ENCODE results near the gene ACSBG1.
"Not testable (repeated sequence)": the region's sequence is repeated elsewhere in the genome, so short reads cannot be mapped to it uniquely, and the experiment has no call there.

The ACSBG1 gene

DNA sequence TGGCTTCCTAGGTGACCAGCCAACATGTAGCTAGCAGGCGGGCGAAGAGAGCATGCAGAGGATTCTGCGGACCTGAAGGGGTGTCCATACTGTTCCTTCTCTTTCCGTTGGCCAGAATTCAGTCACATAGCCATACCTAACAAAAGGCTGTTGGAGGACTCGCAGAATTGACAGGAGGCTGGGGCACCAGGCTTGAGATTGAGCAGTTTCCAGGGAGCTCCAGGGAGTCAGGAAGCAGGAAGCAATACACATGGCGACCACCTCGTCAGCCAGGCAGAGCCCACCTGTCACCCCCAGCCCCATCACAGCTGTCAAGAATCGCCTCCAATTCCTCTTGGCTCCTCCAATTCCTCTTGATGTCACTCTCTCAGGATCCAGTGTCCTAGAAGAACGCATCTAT is 16.8 kb upstream of the ACSBG1 start:
- no peak for DNase-seq (ENCODE audit: low read depth)

DNA sequence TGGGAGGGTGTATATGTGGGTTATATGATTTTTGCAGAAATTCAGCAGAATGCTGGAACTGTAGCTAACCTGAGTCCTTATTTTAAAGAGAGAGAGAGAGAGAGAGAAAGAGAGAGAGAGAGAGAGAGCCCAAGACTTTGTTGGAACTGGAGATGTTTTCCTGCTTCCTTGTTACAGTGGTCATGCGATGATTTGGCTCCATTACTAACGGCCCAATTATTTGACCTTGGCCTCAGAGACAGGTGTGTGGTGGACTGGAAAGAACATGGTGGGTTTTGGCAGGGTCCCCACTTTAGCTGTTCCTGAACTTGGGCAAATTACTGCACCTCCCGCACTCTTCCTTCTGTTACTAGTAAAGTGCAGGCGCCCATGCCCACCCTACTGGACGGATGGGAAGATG is 14.8 kb upstream of the ACSBG1 start:
- DNase-seq (ENCODE audit: low read depth), result no peak

DNA sequence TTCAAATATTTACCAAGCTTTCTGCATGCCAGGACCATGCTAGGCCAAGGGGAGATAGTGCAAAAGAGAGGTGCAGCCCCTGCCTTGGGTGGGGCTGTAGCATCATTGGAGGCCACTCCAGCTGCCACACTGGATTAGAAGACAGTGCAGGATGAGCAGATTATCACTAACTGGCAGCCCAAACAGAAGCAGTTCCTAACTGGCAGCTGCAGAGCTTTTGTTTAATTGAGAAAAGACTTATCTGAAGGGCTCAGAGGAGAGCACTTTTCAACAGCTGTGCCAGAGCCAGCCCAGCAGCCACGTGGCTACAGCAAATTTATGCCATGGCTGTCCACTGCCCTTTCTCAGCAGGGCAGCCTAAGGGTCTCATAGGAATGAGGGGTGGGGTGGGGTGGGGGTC is 13.5 kb upstream of the ACSBG1 start:
- DNase-seq (ENCODE audit: low read depth), result no peak

DNA sequence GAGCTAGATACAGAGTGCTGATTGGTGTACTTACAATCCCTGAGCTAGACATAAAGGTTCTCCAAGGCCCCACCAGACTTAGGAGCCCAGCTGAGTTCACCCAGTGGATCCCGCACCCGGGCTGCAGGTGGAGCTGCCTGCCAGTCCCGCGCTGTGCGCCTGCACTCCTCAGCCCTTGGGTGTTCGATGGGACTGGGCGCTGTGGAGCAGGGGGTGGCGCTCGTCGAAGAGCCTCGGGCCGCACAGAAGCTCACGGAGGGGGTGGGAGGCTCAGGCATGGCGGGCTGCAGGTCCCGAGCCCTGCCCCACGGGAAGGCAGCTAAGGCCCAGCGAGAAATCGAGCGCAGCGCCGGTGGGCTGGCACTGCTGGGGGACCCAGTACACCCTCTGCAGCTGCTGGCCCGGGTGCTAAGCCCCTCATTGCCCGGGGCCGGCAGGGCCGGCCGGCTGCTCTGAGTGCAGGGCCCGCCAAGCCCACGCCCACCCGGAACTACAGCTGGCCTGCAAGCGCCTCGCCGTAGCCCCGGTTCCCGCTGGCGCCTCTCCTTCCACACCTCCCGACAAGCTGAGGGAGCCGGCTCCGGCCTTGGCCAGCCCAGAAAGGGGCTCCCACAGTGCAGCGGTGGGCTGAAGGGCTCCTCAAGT is 11.7 kb upstream of the ACSBG1 start:
- not testable (repeated sequence) for DNase-seq (ENCODE audit: low read depth)

DNA sequence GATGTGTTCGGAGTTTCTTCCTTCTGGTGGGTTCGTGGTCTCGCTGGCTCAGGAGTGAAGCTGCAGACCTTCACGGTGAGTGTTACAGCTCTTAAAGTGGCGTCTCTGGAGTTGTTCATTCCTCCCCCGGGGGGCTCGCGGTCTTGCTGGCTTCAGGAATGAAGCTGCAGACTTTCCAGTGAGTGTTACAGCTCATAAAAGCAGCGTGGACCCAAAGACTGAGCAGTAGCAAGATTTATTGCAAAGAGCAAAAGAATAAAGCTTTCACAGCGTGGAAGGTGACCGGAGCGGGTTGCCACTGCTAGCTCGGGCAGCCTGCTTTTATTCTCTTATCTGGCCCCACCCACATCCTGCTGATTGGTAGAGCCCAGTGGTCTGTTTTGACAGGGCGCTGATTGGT is 11.0 kb upstream of the ACSBG1 start:
- not testable (repeated sequence) for DNase-seq (ENCODE audit: low read depth)

DNA sequence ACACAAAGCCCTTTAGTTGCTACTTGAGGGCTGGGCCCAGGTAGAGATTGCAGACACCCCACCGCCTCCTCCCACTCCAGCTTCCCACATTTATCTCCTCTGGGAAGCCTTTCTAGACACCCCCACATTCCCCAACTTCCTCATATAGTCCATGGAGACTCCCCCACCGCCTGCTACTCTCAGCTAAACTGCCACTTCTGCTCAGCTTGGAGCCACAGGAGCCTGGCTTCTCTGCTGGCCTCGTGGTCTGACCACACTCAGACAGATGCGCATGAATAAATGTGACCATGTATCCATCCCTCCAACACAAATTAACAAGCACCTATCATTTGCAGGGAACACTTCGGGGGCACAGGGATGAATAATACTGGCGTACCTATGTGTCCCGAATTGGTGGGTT is 10.5 kb upstream of the ACSBG1 start:
- no peak for DNase-seq (ENCODE audit: low read depth)

DNA sequence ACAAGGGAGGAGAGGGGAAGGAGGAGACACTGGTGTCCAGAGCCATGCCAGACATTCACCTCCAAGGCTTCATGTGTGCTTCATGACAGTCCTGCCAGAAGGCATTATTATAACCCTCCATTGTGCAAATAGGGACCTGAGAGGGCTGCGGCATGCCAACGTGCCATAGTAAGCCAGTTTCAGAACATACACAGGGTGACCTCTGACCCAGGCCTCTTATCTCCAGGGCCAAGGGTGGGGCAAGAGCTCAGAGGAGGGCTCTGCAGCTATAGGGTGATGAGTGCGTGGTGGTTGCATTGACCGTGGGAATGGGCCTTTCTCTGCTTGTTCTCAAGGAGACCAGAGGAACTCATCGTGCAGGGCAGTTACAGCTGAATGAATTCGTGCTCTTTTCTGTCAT is 9.7 kb upstream of the ACSBG1 start:
- no peak for DNase-seq (ENCODE audit: low read depth)

DNA sequence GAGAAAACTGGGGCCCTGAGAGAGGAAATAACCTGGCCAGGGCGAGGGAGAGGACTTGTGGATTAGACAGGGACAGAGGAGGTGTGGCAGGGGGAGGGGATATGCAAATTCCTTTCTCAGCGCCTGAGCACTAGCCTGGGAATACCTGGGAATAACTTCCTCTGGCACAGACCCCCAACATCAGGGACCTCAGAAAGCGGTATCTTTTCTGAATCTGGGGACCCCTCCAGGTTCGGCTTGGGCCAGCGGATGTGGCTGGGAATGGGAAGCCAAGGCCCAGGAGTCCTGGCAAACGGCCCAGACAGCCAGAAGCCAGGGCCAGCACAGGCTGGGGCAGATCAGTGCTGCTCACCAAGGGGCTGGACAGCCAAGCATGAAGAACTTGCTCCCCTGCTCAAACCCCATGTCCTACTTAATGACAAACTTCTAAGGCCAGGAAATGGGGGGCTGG is 9.2 kb upstream of the ACSBG1 start:
- no peak for DNase-seq (ENCODE audit: low read depth)

DNA sequence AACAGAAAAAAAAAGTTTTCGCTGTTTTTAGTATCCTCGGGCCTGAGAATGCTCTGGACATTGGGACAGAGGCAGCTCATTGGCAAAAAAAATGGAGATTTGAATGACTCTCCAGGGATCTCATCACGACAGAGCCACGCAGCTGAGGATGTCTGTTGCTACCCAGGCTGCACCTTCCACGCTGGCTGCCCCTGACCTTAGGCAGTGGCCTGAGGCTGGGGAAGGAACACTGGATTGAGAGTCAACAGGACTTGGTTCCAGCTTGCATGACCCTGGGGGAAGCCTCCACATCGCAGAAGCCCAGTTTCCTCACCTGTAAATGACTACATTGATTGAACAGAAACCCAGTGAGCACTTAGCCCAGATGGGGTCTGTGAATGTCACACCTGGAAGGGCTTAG is 8.7 kb upstream of the ACSBG1 start:
- no peak for DNase-seq (ENCODE audit: low read depth)

DNA sequence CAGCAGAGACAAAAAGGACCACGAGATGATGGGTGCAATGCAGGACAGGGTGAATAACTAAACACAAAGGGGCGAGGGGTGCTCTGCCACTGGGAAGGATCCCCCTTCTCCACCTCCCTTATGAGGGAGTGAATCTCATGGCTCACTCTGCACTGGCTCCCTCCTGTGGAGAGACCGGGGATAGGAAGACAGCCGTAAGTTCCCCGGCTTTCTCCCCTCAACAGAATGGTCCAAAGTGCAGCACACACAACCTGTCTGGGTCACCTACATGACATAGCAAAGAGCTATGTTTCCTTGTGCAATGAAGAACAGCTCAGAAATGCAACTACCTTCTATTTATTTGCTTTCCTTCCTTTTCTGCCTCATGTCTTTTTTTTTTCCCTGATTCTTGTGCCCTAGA is 7.8 kb upstream of the ACSBG1 start:
- no peak for DNase-seq (ENCODE audit: low read depth)

DNA sequence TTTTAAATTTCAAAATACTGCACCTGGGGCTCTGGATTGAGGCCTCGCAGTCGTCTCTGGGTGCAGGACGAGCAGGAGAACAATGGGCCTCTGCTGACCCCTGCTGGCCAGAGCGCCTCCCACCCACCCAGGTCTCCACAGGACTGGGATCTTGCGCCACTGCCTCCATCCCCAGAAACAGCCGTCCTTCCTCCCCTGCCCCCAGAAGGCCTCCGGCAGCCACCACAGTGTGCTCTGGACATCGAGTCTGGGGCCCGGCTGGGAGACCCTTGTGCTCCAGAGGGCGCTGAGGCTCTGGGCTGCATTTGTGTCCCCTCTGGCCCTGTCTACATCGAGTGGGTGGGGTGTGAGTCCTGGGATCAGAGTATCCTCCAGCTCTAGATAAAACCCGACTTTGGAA is 6.7 kb upstream of the ACSBG1 start:
- peak; percentile 59 for DNase-seq (ENCODE audit: low read depth)

DNA sequence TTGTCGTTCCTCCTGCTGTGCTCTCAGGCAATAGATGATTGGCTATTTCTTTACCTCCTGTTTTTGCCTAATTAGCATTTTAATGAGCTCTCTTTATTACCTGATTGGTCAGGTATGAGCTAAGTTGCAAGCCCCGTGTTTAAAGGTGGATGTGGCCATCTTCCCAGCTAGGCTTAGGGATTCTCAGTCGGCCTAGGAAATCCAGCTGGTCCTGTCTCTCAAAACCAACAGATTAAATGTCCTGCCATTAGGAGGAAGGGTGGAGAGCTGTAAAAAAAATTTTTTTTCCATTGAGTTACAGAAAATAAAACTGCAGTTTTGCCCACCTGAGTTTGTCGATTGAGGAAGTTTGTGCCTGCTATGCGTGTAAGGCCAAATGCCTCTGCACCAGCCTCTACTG is 5.4 kb upstream of the ACSBG1 start:
- DNase-seq (ENCODE audit: low read depth), result no peak

DNA sequence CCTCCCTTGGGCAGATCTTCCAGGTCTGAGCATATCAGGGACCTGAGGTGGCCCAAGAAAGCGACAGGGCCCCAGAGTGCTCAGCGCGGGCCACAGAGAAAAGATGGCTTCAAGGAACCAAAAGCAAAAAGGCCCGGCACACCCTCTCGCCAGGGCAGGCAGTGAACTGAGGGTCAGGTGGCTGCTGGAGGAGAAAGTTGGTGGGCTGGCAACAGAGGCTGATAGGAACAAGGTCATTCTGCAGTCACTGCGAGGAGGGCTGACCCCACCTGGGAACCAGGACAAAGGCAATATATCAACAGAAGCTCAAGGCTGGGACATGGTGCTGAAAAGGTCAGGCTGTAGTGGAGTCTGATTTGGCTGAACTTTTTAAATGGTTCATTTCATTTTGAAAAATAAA is 2.8 kb upstream of the ACSBG1 start:
- DNase-seq (ENCODE audit: low read depth), result no peak

DNA sequence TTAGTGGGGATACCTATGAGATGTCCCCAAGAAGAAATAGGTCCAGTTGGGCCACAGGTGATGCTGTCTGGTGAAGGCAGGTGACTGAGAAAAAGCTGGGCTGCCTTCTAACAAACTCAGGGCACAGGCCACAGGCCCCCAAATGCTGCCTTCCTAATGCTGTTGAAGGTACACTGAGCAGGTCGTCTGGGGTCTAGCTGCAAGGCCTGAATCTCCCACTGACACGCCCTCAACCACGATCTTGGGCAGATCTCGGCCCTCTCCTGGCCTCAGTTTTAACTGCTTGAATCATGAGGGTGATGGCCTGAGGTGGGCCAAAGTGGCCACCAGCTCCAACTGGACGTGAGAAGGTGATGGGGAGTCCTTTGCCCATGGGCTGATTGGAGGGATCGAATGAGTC is 2.1 kb upstream of the ACSBG1 start:
- no peak for DNase-seq (ENCODE audit: low read depth)

DNA sequence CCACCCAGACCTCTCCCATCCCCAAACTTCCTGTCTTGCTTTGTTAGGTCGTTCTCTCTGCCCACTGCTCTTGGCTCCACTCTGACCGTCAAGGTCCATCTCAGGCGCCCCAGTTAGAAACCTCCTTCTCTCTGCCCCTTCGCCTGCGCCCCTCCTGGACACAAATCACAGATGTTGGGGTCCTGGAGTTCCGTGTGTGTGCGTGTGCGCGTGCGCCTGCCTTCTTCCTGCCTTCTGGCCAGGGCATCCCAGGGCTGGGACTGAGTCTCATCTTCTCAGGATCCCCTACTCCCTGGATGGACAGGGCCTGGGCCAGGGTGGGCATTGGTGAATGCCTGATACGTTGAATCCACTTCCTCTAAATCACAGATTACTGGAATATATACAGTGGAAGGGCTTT is 869 bp downstream of the ACSBG1 start:
- DNase-seq (ENCODE audit: low read depth), result no peak

DNA sequence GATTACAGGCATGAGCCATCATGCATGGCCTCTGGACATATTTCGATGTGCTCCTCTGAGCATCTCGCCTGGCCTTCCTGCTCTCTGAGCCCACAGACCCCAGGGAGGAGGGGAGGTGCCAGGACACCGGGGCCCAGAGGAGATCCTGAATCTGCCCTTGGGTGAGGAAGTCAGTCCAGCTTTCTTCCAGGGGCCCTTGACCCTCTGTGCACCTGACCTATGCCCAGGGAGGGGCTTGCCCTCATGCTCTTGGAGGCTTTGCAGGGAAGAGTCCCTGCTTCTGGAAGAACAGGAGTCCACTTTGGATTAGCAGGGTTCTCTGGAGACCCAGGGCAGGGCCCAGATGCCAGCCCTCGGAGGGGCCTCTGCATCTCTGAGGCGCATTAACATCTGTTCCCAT is 1.4 kb downstream of the ACSBG1 start:
- DNase-seq (ENCODE audit: low read depth), result no peak

DNA sequence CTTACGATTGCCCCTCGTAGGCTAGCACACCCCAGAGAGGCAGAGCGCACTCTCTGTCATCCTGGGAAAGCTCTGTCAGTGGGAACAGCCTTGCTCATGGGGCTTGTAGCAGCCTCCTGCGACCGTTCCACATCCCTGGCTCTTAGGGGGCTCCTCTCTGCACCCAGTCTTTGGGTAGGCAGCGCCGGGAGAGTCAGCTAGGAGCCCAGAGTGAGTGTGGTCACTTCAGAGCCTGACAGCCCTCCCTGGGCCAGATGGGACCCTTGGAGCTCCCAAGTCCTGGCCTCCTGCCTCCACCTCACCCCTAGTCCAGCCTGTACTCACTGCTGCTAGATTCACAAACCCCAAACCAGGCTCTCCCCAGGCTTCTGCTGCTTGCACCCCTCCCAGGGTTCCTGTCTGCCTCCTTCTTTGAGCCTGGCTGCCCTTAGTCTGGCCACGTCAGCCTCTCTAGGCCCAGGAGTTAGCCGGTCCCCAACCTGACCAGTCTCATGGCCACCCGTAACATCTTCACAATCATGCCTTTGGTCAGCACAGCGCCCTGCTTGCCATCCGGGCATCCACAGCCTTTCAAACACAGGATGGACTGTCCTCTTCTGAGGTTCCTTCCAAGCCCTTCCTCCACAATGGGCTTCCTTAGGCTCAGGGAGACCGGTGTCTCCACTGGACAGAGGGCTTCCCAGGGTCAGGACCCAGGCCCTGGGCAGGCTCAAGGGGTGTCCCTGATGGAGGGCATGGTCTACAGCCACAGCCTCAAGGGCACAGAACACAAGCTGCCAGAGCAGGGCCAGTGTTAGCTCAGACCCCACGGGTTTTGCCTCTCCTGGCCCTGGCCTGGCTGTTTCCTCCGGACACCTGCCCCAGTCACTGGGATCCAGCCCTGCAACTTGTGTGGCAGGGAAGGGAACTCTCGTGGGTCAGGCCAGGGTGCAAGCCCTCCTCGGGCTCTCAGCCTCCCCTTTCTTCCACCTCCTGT is 4.6 kb downstream of the ACSBG1 start:
- DNase-seq (ENCODE audit: low read depth), result no peak

DNA sequence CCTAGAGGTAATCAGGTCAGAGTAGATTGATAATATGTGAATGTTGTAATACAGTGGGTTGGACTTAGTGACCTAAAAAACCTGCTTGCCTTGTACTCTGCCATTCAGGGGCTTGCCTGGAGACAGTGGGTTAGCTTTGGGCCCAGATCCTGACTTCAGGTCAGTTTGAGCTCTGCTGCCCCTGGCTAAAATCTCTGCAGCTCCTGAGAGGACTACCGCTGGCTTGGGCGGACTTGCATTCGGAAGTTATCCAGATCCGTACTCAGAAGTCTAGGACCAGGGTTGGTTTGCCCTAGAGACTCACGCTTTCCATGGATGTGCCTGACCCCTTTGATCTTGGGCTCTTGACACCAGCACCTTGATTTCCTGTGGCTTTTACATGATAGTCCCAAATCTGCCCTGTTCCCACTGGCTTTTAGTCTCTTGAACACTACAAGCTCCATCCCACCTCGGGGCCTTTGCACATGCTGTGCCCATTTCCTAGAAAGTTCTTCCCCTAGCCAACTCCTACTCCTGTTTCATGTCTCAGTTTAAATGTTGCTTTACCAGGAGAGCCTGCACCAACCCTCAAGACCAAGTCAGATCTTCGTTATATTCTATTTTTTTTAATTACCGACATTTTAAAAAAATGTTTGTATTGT is 5.9 kb downstream of the ACSBG1 start:
- no peak for DNase-seq (ENCODE audit: low read depth)

DNA sequence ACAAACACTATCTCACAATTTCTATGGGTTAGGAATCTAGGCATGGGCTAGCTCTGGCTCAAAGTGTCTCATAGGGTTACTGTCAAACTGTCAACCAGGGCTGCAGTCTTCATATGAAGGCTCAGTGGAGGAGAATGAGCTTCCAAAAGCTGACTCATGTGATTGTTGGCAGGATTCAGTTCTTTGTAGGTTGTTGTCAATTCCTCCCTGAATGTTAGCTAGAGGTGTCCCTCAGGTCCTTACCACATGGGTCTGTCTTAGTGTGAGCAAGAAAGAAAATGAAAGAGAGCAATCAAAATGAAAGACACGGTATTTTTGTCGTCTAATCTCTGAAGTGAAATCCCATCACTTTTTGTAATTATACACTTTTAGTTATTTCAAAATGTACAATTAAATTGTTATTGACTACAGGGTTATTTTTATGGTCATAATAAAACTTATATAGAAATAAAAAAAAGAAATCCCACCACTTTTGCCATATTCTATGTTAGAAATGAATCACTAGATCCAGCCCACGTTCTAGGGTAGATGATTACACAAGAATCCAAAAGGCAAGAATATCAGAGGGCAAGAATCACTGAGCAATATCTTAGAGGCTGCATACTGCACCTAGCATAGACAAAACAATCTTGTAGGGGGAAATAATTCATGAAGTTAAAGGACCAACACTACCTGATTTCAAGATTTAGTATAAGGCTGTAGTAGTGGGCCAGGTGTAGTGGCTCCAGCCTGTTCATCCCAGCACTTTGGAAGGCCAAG is 8.4 kb downstream of the ACSBG1 start:
- no peak for DNase-seq (ENCODE audit: low read depth)

DNA sequence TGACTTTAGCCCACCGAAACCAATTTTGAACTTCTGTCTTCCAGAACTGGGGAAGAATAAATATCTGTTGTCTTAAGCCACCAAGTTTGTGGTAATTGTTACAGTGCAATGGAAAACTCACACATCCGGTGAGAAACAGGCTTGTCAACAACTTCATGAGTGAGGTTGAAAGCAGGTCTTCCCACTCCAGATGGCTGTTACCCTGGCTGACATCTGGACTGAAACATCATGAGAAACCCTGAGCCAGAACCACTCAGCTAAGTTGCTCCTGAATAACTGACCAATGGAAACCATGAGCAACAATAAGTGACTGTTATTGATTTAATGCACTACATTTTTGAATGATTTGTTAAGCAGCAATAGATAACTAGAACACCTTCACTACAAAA is 10.3 kb downstream of the ACSBG1 start:
- DNase-seq (ENCODE audit: low read depth), result no peak

DNA sequence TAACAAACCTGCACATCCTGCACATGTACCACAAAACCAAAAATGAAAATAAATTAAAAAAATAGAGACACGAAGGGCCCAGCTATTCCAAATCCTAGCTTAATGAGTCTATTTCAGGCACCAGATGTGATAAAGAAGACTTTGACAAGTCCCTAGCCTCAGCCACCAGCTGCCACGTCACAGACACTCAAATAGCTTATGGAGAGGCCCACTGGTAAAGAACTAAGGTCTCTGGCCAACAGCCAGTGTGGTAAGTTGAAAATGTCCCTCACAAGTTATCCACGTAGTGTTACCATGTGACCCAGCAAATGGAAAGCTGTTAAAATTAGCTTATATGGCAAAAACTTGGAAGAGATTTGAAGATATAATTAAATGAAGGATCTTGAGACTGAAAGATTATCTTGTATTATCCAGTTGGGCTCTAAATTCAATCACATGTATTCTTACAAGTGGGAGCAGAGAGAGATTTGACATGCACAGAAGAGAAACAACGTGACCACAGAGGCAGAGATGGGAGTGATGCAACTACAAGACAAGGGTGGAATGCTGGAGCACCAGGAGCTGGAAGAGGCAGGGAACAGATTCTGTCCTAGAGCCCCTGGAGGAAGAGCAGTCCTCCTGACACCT is 10.9 kb downstream of the ACSBG1 start:
- no peak for DNase-seq (ENCODE audit: low read depth)
